ENCODE data around the gene UPB1.

The UPB1 gene

GRCh38 chr22:24521791-24522245 lies 26.7 kb downstream of the UPB1 start:
- TF ChIP-seq EZH2phosphoT487 (IDR thresholded peaks at IDR 0.05; ENCODE audit: low read length) = no peak
- peak; percentile 66 for TF ChIP-seq CTCF (IDR thresholded peaks at IDR 0.05; ENCODE audit: low read length)
- H3K36me3 ChIP-seq (replicated peaks; ENCODE audit: insufficient read depth, low read length) = no peaks in the 10 kb centered on the region
- no peaks in the 10 kb centered on the region for H3K4me1 ChIP-seq (ENCODE audit: low read length)
- peak; percentile 67 for DNase-seq
- no peak overlapping the region for H3K27ac ChIP-seq (ENCODE audit: low read length)
- H3K79me2 ChIP-seq (ENCODE audit: low read length) = no peaks in the 10 kb centered on the region
- H3K4me3 ChIP-seq (ENCODE audit: low read length) = peak overlapping the region; percentile 25; the same call in 1 of the 2 replicates
- no peaks in the 10 kb centered on the region for H3K27me3 ChIP-seq (replicated peaks; ENCODE audit: insufficient read depth, low read length)
- H3K9me3 ChIP-seq (replicated peaks; ENCODE audit: insufficient read depth, low read length) = no peaks in the 10 kb centered on the region
- peak overlapping the region; percentile 64 for H2AFZ ChIP-seq (ENCODE audit: low read length)
- H4K20me1 ChIP-seq (ENCODE audit: insufficient read depth, low read length) = no peaks in the 10 kb centered on the region
- H3K4me2 ChIP-seq (ENCODE audit: low read depth, low read length) = peak overlapping the region; percentile 76
- no peaks in the 10 kb centered on the region for H3F3A ChIP-seq (ENCODE audit: insufficient read depth, low read length)
- H3K9me2 ChIP-seq (replicated peaks; ENCODE audit: insufficient read depth, low read length) = no peaks in the 10 kb centered on the region
- H3K9ac ChIP-seq (ENCODE audit: low read length) = peak overlapping the region; percentile 12; the same call in 1 of the 2 replicates

- Histone ChIP-seq H3K27ac (ENCODE audit: low read length) (no peak overlapping the region), H3K27me3 (replicated peaks; ENCODE audit: insufficient read depth, low read length) (no peaks in the 10 kb centered on the region), H2AFZ (ENCODE audit: low read length) (no peak overlapping the region), H3K4me2 (ENCODE audit: low read depth, low read length) (no peak overlapping the region), H3K9ac (ENCODE audit: low read length) (no peak overlapping the region), H3K36me3 (replicated peaks; ENCODE audit: insufficient read depth, low read length) (no peaks in the 10 kb centered on the region), H3K9me2 (replicated peaks; ENCODE audit: insufficient read depth, low read length) (no peaks in the 10 kb centered on the region), H3K9me3 (replicated peaks; ENCODE audit: insufficient read depth, low read length) (no peaks in the 10 kb centered on the region), H4K20me1 (ENCODE audit: insufficient read depth, low read length) (no peaks in the 10 kb centered on the region), H3F3A (ENCODE audit: insufficient read depth, low read length) (no peaks in the 10 kb centered on the region), H3K4me3 (ENCODE audit: low read length) (no peak overlapping the region), H3K79me2 (ENCODE audit: low read length) (no peaks in the 10 kb centered on the region), H3K4me1 (ENCODE audit: low read length) (no peaks in the 10 kb centered on the region)
- TF ChIP-seq EZH2phosphoT487 (IDR thresholded peaks at IDR 0.05; ENCODE audit: low read length) = no peak
- TF ChIP-seq EZH2 (optimal IDR thresholded peaks at IDR 0.05; ENCODE audit: low read depth, low read length) = no peak
- TF ChIP-seq CTCF (IDR thresholded peaks at IDR 0.05; ENCODE audit: low read length) = no peak
- DNase-seq = no peak
These were observed 28.7 kb downstream of the UPB1 start for GRCh38 chr22:24523873-24524272.

- Histone ChIP-seq H3F3A (ENCODE audit: insufficient read depth, low read length) (no peaks in the 10 kb centered on the region), H3K27me3 (replicated peaks; ENCODE audit: insufficient read depth, low read length) (no peaks in the 10 kb centered on the region), H3K9ac (ENCODE audit: low read length) (no peak overlapping the region), H3K79me2 (ENCODE audit: low read length) (no peaks in the 10 kb centered on the region), H4K20me1 (ENCODE audit: insufficient read depth, low read length) (no peaks in the 10 kb centered on the region), H3K9me2 (replicated peaks; ENCODE audit: insufficient read depth, low read length) (no peaks in the 10 kb centered on the region), H3K27ac (ENCODE audit: low read length) (no peak overlapping the region), H3K9me3 (replicated peaks; ENCODE audit: insufficient read depth, low read length) (no peaks in the 10 kb centered on the region), H3K4me1 (ENCODE audit: low read length) (no peaks in the 10 kb centered on the region), H2AFZ (ENCODE audit: low read length) (peak overlapping the region; percentile 42; the same call in 1 of the 2 replicates), H3K4me3 (ENCODE audit: low read length) (no peak overlapping the region), H3K4me2 (ENCODE audit: low read depth, low read length) (peak overlapping the region; percentile 39; the same call in 1 of the 2 replicates), H3K36me3 (replicated peaks; ENCODE audit: insufficient read depth, low read length) (no peaks in the 10 kb centered on the region)
- TF ChIP-seq CTCF (IDR thresholded peaks at IDR 0.05; ENCODE audit: low read length) = peak; percentile 93
- no peak for TF ChIP-seq EZH2 (optimal IDR thresholded peaks at IDR 0.05; ENCODE audit: low read depth, low read length)
- peak; percentile 86 for DNase-seq
These were observed 30.4 kb downstream of the UPB1 start for GRCh38 chr22:24525416-24526037.
